C4-2B (cell line): ENCODE data around the gene BRSK2.

Experiments
- ZFX ChIP-seq: fragments of 450-650 bp; IDR thresholded peaks from 2 replicates; pipeline ENCODE4 v1.6.1; 2017
- TF ChIP-seq, protein P1 (sequence below): fragments of 450-650 bp; conservative IDR thresholded peaks from 2 replicates; pipeline ENCODE4 v1.5.1; 2017; ENCODE audit warnings: mild to moderate bottlenecking

DNA sequence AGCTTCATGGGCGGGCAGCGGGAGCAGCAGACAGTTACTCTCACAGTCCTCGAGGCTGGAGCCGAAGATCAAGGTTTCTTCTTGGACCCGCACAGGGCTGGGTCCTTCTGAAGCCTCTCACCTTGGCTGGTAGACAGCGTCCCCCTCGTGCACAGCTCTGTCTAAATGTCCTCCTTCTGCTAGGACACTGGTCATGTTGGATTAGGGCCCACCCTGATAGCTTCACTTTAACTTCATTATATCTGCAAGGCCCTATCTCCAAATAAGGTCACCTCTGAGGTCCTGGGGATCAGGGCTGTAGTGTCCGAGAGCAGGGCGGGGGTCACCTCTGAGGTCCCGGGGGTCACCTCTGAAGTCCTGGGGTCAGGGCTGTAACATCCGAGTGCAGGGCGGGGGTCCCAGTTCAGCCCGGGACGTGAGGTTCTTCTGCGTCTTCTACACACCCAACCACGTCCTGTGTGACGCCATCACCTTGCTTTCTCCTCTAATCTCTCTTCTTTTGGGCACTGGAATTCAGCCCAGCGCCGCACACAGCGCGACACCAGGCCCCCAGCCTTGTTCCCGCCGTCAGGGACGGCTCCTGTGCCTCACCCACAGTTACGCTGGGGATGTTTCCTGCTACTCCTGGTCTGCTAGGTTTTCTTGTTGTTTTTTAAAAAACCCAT, 46.2 kb upstream of the BRSK2 start:
- TF ChIP-seq, protein P1, sequence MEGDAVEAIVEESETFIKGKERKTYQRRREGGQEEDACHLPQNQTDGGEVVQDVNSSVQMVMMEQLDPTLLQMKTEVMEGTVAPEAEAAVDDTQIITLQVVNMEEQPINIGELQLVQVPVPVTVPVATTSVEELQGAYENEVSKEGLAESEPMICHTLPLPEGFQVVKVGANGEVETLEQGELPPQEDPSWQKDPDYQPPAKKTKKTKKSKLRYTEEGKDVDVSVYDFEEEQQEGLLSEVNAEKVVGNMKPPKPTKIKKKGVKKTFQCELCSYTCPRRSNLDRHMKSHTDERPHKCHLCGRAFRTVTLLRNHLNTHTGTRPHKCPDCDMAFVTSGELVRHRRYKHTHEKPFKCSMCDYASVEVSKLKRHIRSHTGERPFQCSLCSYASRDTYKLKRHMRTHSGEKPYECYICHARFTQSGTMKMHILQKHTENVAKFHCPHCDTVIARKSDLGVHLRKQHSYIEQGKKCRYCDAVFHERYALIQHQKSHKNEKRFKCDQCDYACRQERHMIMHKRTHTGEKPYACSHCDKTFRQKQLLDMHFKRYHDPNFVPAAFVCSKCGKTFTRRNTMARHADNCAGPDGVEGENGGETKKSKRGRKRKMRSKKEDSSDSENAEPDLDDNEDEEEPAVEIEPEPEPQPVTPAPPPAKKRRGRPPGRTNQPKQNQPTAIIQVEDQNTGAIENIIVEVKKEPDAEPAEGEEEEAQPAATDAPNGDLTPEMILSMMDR, result no peak
- no peak for TF ChIP-seq ZFX
